ENCODE measurements around the gene CYB5D1.

- TF ChIP-seq POLR2A (IDR thresholded peaks at IDR 0.05; ENCODE audit: control extremely low read depth in 1 of 2, low read depth in 2 of 2, low read length in 2 of 2) (no peak), POU5F1 (IDR thresholded peaks at IDR 0.05; ENCODE audit: low read depth, low read length) (no peak), TCF12 (IDR thresholded peaks at IDR 0.05; ENCODE audit: low read depth, low read length) (no peak), ATF3 (IDR thresholded peaks at IDR 0.05; ENCODE audit: insufficient read depth, low read depth, low read length) (no peak), EZH2 (IDR thresholded peaks at IDR 0.05; ENCODE audit: low read depth, low read length, severe bottlenecking) (no peak), CTBP2 (IDR thresholded peaks at IDR 0.05; ENCODE audit: borderline replicate concordance, insufficient read depth, insufficient read length, low read length) (no peak), SP2 (IDR thresholded peaks at IDR 0.05; ENCODE audit: low read length) (no peak)
- TF ChIP-seq, protein P1, sequence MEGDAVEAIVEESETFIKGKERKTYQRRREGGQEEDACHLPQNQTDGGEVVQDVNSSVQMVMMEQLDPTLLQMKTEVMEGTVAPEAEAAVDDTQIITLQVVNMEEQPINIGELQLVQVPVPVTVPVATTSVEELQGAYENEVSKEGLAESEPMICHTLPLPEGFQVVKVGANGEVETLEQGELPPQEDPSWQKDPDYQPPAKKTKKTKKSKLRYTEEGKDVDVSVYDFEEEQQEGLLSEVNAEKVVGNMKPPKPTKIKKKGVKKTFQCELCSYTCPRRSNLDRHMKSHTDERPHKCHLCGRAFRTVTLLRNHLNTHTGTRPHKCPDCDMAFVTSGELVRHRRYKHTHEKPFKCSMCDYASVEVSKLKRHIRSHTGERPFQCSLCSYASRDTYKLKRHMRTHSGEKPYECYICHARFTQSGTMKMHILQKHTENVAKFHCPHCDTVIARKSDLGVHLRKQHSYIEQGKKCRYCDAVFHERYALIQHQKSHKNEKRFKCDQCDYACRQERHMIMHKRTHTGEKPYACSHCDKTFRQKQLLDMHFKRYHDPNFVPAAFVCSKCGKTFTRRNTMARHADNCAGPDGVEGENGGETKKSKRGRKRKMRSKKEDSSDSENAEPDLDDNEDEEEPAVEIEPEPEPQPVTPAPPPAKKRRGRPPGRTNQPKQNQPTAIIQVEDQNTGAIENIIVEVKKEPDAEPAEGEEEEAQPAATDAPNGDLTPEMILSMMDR (IDR thresholded peaks at IDR 0.05; ENCODE audit: control extremely low read depth in 1 of 3, insufficient read depth in 1 of 3, low read depth in 1 of 3, low read length in 3 of 3), result no peak
- TF ChIP-seq, protein P2, sequence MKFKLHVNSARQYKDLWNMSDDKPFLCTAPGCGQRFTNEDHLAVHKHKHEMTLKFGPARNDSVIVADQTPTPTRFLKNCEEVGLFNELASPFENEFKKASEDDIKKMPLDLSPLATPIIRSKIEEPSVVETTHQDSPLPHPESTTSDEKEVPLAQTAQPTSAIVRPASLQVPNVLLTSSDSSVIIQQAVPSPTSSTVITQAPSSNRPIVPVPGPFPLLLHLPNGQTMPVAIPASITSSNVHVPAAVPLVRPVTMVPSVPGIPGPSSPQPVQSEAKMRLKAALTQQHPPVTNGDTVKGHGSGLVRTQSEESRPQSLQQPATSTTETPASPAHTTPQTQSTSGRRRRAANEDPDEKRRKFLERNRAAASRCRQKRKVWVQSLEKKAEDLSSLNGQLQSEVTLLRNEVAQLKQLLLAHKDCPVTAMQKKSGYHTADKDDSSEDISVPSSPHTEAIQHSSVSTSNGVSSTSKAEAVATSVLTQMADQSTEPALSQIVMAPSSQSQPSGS (IDR thresholded peaks at IDR 0.05; ENCODE audit: low read length), result no peak
These were observed 18.1 kb downstream of the CYB5D1 start for GRCh38 chr17:7875804-7876370.

Measured in H1 (cell line).